A549 treated with dexamethasone at 1 μM for 4 hours (cell line): ENCODE data around the gene RDH11. TPM values are rescaled to one million over a fixed set of nuclear protein-coding genes. Genes with fewer than 3 reads are reported as not detected.

Experiments used
- total RNA-seq: library from RNA; stranded (reverse); fragments of 200-300 nt; extraction: Qiagen RNA extraction; gene quantifications from 5 replicates; pipeline ENCODE4 v1.2.3, GENCODE V29; 2022

The RDH11 gene, protein sequence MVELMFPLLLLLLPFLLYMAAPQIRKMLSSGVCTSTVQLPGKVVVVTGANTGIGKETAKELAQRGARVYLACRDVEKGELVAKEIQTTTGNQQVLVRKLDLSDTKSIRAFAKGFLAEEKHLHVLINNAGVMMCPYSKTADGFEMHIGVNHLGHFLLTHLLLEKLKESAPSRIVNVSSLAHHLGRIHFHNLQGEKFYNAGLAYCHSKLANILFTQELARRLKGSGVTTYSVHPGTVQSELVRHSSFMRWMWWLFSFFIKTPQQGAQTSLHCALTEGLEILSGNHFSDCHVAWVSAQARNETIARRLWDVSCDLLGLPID
- 50.2 to 55.1 TPM (median 52.9 TPM) in 5 replicates for total RNA-seq

DNA sequence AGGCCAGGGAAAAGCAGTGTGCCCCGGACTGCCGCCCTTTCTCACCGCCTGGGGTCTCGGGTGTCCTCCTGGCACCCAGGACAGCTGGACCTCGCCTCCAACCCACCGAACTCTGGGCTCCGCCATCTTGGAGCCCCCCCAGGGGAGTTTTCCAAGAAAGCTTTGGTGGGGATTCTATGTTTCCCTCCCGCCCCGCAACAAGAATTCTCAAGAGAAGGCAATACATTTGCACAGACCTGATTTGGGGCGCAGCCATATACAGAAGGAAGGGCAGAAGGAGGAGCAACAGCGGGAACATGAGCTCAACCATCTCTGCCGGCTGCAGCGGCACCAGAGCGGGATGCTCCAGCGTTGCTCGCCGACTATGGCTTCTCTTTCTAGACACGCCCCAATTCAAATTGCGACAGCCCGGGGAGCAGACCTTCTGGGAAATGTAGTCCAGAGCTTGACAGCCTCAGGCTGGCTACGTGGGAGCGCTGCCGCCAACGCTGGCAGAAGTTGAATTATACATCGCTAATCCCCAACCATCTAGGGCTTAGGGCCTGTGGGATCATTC lies at the start of gene RDH11:
Gene RDH11, minus strand, starts transcription at position 371 of the 556 bp plus-strand sequence. Its CDS starts 61 bp downstream, at position 310.

DNA sequence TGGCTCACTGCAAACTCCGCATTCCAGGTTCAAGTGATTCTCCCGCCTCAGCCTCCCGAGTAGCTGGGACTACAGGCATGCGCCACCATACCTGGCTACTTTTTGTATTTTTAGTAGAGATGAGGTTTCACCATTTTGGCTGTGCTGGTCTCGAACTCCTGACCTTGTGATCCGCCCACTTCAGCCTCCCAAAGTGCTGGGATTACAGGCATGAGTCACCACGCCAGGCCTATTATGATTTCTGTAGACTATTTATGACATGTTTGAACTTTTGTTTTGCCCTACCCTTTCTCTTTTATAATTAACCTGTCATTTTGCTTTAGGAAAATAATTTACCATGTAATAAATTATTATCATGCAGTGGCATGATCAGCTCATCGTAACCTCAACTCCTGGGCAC lies 5.9 kb upstream of the RDH11 start, which contains the start of gene RDH12:
Gene RDH12, plus strand, starts transcription at position 395 of the 400 bp plus-strand sequence. CDS start 20,757 bp downstream, outside the sequence.

DNA sequence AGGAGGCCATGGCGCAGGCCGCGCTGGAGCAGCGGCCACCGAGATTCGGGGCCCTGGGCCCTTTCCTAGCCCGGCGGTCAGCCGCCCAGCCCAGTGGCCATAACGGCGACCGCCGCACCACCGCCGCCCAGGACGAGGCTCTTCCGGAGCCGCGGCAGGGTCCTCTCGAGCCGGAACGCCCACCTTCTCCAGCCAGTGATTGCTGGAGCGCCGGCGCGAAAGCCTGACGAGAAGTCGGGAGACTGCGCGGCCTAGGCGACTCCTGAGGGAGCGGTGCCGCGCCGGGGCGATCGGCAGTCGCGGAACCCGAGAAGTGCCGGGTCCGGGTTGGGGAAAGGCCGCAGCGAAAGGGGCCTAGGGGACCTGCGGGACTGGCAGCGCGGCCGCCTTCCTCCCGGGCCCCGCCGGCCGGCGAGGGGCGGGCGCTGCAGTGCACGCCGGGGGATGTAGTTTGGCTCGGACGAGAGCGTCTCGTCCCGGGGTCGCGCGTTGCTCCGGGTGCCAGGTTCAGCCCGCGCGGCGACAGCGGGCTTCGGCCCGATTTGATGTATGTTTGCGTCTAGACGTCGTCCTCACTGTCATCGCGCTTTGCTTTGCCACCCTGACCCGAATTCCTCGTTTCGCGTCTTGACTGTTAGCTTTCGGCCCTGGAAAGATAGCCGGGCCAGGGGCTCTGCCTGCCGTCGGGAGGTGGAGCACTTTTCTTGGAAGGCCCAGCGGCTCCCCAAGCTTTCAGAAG lies 20.9 kb downstream of the RDH11 start, which contains the start of gene VTI1B:
Gene VTI1B, minus strand, starts transcription at position 153 of the 739 bp plus-strand sequence. Its CDS starts 143 bp downstream, at position 10.

Other genes with a start within 250 kb of the RDH11 start
- 0.13 to 0.24 TPM (median 0.21 TPM) in 5 replicates for gene TMEM229B, start 207.0 kb downstream of the RDH11 start, total RNA-seq
- gene PLEKHH1, start 162.5 kb downstream of the RDH11 start, total RNA-seq: 1.7 to 4.0 TPM (median 2.7 TPM) in 5 replicates
- gene PIGH, start 95.5 kb downstream of the RDH11 start, total RNA-seq: 14.8 to 19.4 TPM (median 17.3 TPM) in 5 replicates
- gene ARG2, start 75.8 kb downstream of the RDH11 start, total RNA-seq: 1.4 to 2.3 TPM (median 1.8 TPM) in 5 replicates
- gene VTI1B, start 21.1 kb downstream of the RDH11 start, total RNA-seq: 79.6 to 91.3 TPM (median 83.4 TPM) in 5 replicates
- 0.08 to 0.11 TPM in 2 of 5 replicates, not detected in the others for gene RDH12, start 6.1 kb upstream of the RDH11 start, total RNA-seq
- gene ZFYVE26, start 120.8 kb upstream of the RDH11 start, total RNA-seq: 4.4 to 6.7 TPM (median 6.0 TPM) in 5 replicates
- 4.1 to 4.8 TPM (median 4.4 TPM) in 5 replicates for gene RAD51B, start 124.0 kb upstream of the RDH11 start, total RNA-seq